GM13976 (cell line): ENCODE results near the gene PARS2.

Experiments used
- DNase-seq: peaks from one replicate; pipeline ENCODE4 v3.0.0; 2012; ENCODE audit warnings: low spot score
- in situ Hi-C: fragments of 300-500 bp; cut with MboI; formaldehyde crosslinking; loops from one replicate; pipeline ENCODE4 v1.12.0; 2022; ENCODE audit warnings: low sequenced_read_pairs, mixed read lengths, inconsistent platforms; ENCODE audit not compliant: unreplicated experiment
- TF ChIP-seq, protein P1 (sequence below): IDR thresholded peaks from 2 replicates; pipeline ENCODE4 v1.5.1; 2012; ENCODE audit warnings: borderline replicate concordance, mild to moderate bottlenecking; ENCODE audit not compliant: insufficient read depth; ENCODE audit errors: extremely low read depth, missing control alignments, control extremely low read depth

PARS2 gene

DNA sequence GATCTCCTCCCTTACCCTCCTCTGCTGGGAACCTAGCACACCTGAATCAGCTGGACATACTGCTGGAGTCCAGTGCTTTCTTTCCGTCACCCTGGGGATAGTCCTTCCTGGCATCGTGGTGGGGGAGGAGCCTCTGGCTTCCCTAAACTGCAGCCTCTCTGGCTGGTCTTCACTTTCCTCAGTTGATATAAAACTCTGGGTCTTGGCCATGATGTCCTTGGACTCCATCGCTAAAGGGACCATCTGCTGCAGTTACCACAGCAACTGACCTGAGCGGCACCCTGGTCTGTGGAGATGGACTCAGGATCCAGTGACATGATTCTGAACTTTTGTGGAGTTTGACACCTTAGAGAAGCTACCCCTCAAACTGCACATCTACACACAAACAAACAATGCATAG lies 22.8 kb downstream of the PARS2 start:
- no peak for DNase-seq
- TF ChIP-seq, protein P1, sequence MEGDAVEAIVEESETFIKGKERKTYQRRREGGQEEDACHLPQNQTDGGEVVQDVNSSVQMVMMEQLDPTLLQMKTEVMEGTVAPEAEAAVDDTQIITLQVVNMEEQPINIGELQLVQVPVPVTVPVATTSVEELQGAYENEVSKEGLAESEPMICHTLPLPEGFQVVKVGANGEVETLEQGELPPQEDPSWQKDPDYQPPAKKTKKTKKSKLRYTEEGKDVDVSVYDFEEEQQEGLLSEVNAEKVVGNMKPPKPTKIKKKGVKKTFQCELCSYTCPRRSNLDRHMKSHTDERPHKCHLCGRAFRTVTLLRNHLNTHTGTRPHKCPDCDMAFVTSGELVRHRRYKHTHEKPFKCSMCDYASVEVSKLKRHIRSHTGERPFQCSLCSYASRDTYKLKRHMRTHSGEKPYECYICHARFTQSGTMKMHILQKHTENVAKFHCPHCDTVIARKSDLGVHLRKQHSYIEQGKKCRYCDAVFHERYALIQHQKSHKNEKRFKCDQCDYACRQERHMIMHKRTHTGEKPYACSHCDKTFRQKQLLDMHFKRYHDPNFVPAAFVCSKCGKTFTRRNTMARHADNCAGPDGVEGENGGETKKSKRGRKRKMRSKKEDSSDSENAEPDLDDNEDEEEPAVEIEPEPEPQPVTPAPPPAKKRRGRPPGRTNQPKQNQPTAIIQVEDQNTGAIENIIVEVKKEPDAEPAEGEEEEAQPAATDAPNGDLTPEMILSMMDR, result no peak
- in situ Hi-C loops, result no loop called here

DNA sequence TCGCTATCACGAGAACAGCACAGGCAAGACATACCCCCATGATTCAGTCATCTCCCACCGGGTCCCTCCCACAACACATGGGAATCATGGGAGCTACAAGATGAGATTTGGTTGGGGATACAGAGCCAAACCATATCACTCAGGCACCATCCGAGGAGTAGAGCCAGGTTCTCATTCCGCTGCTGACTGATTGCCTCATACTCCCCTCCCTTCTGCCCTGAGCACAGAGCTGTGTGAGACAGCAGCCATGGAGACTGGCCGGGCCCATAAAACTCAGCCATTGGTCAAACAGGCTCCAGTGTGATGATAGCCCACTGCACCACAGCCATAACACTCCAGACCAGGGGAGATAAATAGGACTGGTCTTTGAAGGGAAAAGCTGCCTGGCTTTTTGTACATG lies 26.1 kb downstream of the PARS2 start:
- in situ Hi-C loops, result no loop called here
- no peak for DNase-seq
- TF ChIP-seq, protein P1, result no peak

DNA sequence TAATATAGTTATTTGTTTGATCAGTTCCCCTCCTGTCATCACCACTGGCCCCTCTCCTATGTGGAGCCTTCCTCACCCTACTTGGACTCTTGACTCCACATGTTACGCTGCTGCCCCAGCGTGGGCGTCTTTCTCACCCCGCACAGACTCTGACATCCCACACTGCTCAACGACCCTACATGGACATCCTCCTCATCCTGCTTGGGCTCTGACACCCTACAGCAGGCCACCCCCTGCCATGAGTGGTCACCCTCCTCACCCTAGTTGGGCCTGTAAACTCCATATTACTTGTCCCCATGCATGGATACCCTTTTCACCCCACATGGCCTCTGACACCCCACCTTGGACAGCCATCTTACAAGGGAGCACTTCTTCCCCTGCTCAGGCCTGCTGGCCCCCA lies 27.6 kb downstream of the PARS2 start:
- DNase-seq, result no peak
- in situ Hi-C loops, result no loop called here
- TF ChIP-seq, protein P1, result no peak

DNA sequence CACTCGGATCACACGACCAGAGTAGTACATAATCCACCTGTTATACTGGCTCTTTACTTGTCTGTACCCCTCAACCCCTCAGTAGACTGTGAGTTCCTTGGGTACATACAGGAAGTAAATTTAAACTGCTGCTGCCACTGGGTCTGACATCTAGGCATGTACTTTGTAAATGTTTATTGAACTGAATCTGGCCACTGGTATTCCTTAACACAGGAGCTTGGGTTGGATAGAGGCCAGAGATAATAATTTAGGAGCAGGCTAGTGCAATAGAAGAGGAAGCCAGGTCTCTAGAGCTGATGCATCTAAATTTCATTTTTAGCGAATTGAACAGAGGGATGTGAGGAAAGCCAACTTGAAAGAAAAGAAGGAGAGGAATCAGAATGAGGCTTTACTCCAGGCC lies 36.3 kb downstream of the PARS2 start:
- TF ChIP-seq, protein P1, result no peak
- DNase-seq, result no peak
- in situ Hi-C loops, result no loop called here

DNA sequence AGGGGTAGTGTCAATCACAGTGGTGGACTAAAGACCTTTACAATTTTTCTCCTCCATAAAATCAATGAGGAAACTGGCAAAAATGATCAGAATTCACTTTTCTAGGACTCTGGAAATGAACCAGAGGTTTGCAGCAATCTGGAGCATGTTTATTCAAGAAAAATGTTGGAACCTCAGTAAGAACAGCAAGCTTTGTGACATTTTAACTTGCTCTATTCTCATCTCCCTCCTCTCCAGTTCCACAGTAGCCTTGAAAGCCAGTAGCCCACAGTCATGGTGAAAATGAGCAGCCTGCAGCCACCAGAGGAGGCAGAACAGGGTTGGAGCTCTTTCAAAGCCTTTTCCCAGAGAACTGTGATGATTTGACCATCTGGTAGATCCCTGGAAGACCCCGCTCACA lies 39.6 kb downstream of the PARS2 start:
- DNase-seq, result no peak
- in situ Hi-C loops, result no loop called here
- TF ChIP-seq, protein P1, result no peak

DNA sequence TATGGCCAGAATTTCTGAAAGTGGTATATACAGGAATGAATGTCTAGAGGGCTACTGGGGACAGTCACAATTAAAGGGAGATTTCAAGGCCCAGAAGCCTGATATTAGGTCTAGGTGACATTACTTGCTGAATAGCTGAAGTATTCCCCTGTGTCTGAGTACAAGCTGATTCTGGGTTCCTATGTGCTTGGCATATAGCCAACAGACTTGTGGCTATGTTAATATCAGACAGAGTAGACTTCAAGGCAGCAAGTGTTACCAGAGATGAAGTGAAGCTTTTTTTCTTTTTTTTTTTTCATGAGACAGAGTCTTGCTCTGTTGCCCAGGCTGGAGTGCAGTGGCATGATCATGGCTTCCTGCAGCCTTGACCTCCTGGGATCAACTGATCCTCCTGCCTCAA lies 40.3 kb downstream of the PARS2 start:
- DNase-seq, result no peak
- TF ChIP-seq, protein P1, result no peak
- in situ Hi-C loops, result no loop called here

DNA sequence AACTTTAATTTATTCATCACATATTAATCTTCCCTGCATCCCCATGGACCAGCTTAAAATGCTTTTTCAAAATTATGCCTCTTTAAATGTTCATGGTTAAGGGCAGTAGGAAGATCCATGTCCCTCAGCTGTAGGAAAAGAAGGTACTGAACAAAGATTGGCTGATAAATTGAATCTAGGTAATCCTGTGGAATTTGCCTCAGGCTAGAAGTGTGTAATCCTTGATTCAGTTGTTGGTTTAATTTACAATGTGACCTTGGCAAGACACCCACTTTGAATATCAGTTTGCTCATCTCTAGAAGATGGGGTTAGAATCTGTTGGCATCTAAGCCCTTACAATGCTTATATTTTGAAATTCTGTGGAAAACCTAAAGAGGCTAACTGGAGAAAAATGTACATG lies 42.6 kb downstream of the PARS2 start:
- in situ Hi-C loops, result no loop called here

More for the DNA sequence above, 42.6 kb downstream of the PARS2 start:
- no peak for DNase-seq
- TF ChIP-seq, protein P1, result no peak
